Hindlimb muscle (tissue), 1 donor: Measurements from ENCODE around the gene ALAS1. TPM values are rescaled to one million over a fixed set of nuclear protein-coding genes. Genes with fewer than 3 reads are reported as not detected.
A peak's percentile ranks its signal among the peaks of the same experiment; 100 is the strongest.
"Not testable (repeated sequence)": the region's sequence is repeated elsewhere in the genome, so short reads cannot be mapped to it uniquely, and the experiment has no call there.

Source experiments
- DNase-seq: peaks from one replicate; pipeline ENCODE4 v3.0.0-alpha.2; 2013
- polyA plus RNA-seq: library from polyadenylated mRNA; unstranded; fragments of 120-200 nt; gene quantifications from one replicate; pipeline ENCODE4 v1.2.1, GENCODE V29; 2013; ENCODE audit not compliant: insufficient read length

ALAS1 gene
- polyA plus RNA-seq, result 30.2 TPM

- DNase-seq, result peak; percentile 97
These were observed at the start of gene ALAS1 for GRCh38 chr3:52197842-52198625. TSS of gene ALAS1 (plus strand) at chr3:52198160. CDS start at chr3:52199242, 1,082 bp downstream.

- no peak for DNase-seq
These were observed 48.9 kb upstream of the ALAS1 start for GRCh38 chr3:52149021-52149420.

- DNase-seq, result no peak
These were observed 48.2 kb upstream of the ALAS1 start for GRCh38 chr3:52149726-52150125.

- no peak for DNase-seq
These were observed 47.6 kb upstream of the ALAS1 start for GRCh38 chr3:52150357-52150756.

- no peak for DNase-seq
These were observed 47.1 kb upstream of the ALAS1 start for GRCh38 chr3:52150860-52151259.

GRCh38 chr3:52151991-52152390 lies 46.0 kb upstream of the ALAS1 start:
- DNase-seq, result not testable (repeated sequence)

- DNase-seq, result no peak
These were observed 44.4 kb upstream of the ALAS1 start for GRCh38 chr3:52153389-52154096.

- peak; percentile 90 for DNase-seq
These were observed 43.5 kb upstream of the ALAS1 start, which contains the start of gene POC1A for GRCh38 chr3:52154135-52155094. TSS of gene POC1A (minus strand) at chr3:52154423. CDS start at chr3:52154372, 51 bp downstream.

- DNase-seq, result no peak
These were observed 42.0 kb upstream of the ALAS1 start for GRCh38 chr3:52155912-52156311.

GRCh38 chr3:52159503-52159902 lies 38.5 kb upstream of the ALAS1 start:
- no peak for DNase-seq

GRCh38 chr3:52162250-52162872 lies 35.6 kb upstream of the ALAS1 start:
- no peak for DNase-seq

- no peak for DNase-seq
These were observed 30.7 kb upstream of the ALAS1 start for GRCh38 chr3:52167240-52167639.

- not testable (repeated sequence) for DNase-seq
These were observed 27.7 kb upstream of the ALAS1 start for GRCh38 chr3:52170217-52170616.

GRCh38 chr3:52171514-52172261 lies 26.3 kb upstream of the ALAS1 start:
- no peak for DNase-seq

GRCh38 chr3:52172262-52172757 lies 25.6 kb upstream of the ALAS1 start:
- DNase-seq, result no peak

- DNase-seq, result no peak
These were observed 24.9 kb upstream of the ALAS1 start for GRCh38 chr3:52173101-52173500.

- no peak for DNase-seq
These were observed 23.1 kb upstream of the ALAS1 start for GRCh38 chr3:52174896-52175295.

- DNase-seq, result no peak
These were observed 22.4 kb upstream of the ALAS1 start for GRCh38 chr3:52175416-52176179.

- no peak for DNase-seq
These were observed 21.7 kb upstream of the ALAS1 start for GRCh38 chr3:52176180-52176752.
